Measurements from ENCODE around the gene RBCK1. TPM values are rescaled to one million over a fixed set of nuclear protein-coding genes. Genes with fewer than 3 reads are reported as not detected.
"Not testable (repeated sequence)": the region's sequence is repeated elsewhere in the genome, so short reads cannot be mapped to it uniquely, and the experiment has no call there.

Gene RBCK1
- polyA plus RNA-seq, 6 donors from 2014 or later = 82.4 to 105 (median 91.1) TPM

DNA sequence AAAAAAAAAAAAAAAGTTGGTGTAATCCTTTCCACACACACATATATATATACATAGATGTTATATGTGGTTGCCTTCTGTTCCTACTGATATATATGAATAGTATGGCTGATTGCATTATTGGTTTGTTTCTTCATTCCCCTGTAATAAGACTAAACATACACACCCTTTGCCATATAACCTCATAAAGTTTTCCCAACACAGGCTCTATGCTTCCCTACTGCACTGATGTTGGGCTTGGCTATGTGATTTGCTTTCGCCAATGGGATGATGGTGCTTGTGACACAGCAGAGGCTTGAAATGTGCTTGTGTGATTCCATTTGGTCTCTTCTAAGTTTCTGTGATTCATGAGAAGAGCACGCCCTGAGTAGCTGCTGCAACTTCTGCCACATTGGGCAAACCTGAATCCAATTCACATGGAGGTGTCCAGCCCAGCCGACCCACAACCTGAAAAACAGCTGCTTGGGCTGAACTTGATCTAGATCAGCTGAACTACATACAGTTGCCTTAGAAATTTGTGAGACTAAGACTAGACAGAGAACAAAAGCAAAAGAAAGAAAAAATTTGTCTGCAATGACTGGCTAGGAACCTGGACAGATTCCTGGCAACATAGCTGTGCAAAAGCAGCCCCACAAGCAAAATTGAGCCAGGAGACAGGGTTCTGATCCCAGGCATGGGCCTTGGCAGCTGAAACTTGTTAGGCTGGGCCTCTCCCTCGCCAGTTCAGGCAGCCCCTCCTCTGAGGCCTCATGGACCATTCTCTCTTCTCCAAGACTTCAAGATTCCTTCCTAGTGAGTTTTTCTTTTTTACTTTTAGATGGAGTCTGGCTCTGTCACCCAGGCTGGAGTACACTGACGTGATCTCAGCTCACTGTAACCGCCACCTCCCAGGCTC, 67.6 kb downstream of the RBCK1 start:
- Mint-ChIP-seq H3K36me3 (no peaks in the 10 kb centered on the region), H3K9me3 (peaks cover 0 to 3% (median 0%) of the 10 kb centered on the region in 7 donors), H3K27me3 (no peaks in the 10 kb centered on the region), H3K4me1 (peaks cover 13 to 20% (median 17%) of the 10 kb centered on the region in 3 donors), H3K4me3 (peak overlapping the region in 1 of 8 donors; percentile 36), H3K27ac (peak overlapping the region in 3 of 6 donors; percentile 2 to 82 (median 69))
- DNase-seq (no peak), ATAC-seq (ENCODE audit: low read depth in 2 of 2) (no peak)

DNA sequence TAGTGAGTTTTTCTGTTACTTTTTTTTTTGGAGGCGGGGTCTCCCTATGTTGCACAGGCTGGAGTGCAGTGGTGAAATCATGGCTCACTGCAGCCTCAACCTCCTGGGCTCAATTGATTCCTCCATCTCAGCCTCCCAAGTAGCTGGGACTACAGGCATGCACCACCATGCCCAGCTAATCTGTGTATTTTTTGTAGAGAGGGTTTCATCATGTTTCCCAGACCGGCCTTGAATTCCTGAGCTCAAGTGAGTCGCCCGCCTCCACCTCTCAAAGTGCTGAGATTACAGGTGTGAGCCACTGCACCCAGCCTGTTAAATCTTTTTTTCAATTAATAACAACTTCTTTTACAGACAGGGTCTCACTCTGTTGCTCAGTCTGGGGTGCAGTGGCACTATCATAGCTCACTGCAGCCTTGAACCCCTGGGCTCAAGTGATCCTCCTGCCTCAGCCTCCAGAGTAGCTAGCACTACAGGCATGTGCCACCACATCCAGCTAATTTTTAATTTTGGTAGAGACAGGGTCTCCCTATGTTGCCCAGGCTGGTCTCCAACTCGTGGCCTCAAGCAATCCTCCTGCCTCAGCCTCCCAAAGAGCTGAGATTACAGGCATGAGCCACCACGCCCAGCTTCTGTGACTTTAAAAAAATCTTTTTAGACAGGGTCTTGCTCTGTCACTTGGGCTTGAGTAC, 68.6 kb downstream of the RBCK1 start:
- not testable (repeated sequence) for H3K36me3 Mint-ChIP-seq; H3K9me3 Mint-ChIP-seq; ATAC-seq (ENCODE audit: low read depth in 2 of 2); H3K4me3 Mint-ChIP-seq; DNase-seq; H3K27ac Mint-ChIP-seq; H3K27me3 Mint-ChIP-seq
- H3K4me1 Mint-ChIP-seq = peaks cover 13 to 20% (median 17%) of the 10 kb centered on the region in 3 donors

DNA sequence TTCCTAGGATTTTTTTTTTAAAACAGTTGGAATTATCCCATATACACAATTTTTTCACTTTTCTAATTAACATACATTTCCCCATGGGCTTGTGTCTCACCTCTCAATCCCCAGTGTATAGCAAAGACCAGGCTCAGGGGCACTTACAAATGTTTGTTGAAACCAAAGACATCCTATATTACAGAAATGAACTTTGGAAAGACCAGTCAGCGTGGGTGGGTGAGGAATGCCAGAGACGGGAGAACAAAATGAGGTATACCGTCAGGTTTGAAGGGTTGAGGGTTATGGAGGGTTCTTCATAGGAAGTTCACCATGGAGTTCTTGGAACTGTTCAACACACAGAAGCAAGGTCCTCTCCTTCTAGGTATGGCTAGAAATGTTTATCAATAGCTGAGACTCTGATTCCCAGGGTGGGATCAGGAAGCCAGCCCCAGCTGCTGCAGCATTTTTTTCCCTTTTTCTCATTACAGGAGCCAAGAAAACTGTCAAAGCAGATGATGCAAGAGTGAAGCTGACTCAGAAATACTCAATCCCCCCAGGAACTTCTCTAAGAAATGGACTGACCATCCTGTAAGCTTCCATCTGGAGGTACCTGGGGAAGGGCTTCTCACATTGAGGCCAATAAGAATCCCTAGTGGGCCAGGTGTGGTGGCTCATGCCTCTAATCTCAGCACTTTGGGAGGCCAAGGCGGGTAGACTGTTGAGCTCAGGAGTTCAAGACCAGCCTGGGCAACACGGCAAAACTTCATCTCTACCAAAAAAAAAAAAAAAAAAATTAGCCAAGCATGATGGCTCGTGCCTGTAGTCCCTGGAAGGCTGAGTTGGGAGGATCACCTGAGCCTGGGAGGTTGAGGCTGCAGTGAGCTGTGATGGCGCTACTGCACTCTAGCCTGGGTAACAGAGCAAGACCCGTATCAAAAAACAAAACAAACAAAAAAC, 70.2 kb downstream of the RBCK1 start:
- ATAC-seq (ENCODE audit: low read depth in 2 of 2) (no peak), DNase-seq (no peak)
- H3K27me3 Mint-ChIP-seq = no peaks in the 10 kb centered on the region
- no peak overlapping the region for H3K4me3 Mint-ChIP-seq
- H3K36me3 Mint-ChIP-seq = peaks cover 6 to 8% of the 10 kb centered on the region in 2 donors
- H3K9me3 Mint-ChIP-seq = no peaks in the 10 kb centered on the region
- peaks cover 6 to 10% (median 10%) of the 10 kb centered on the region in 3 donors for H3K4me1 Mint-ChIP-seq
- H3K27ac Mint-ChIP-seq = peak overlapping the region in 5 of 6 donors; percentile 12 to 49 (median 38)

DNA sequence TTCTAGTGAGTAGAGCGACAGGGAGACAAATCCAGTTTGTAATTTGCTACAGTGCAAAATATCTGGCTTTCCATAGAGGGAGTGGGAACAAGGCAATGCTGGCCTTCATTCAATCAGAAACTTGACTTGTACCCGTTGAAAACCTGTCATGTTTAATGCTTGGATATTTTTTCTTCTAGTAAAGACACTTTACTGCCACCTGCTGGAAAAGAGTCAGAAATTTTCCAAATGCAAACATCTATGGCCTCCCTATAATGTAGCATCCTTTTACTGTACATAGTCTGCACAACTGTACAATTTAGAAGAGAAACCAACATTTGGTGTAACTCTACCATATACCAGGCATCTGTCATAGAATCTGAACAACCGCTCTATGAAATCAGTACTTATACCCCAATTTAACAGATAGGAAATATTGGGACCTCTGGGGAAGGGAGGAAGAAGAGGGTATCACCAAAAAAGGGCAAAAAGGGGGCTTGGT, 70.9 kb downstream of the RBCK1 start:
- peak overlapping the region in 2 of 6 donors; percentile 12 to 68 for H3K27ac Mint-ChIP-seq
- peak; percentile 58 for DNase-seq
- H3K4me1 Mint-ChIP-seq = peaks cover 5 to 7% (median 6%) of the 10 kb centered on the region in 3 donors
- peaks cover 8 to 13% of the 10 kb centered on the region in 2 donors for H3K36me3 Mint-ChIP-seq
- H3K4me3 Mint-ChIP-seq = no peak overlapping the region
- H3K9me3 Mint-ChIP-seq = no peaks in the 10 kb centered on the region
- ATAC-seq (ENCODE audit: low read depth in 2 of 2) = peak; percentile 66 to 80
- H3K27me3 Mint-ChIP-seq = no peaks in the 10 kb centered on the region

DNA sequence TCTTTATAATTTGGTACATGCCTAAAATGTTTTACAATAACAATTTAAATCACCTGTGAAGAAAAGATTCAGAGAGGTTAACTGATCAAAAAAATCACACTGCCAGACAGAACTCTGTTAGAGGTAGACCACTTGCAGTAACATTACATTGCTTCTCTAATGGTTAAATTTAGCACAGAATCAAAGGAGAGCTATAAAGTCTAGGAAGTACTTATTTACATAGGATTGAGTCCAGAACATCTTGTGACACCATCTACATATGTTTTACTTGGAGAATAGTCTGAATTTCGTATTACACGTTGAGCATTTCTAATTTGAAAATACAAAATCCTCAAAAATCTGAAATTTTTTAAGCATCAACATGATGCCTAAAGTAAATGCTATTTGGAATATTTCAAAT, 71.4 kb downstream of the RBCK1 start:
- no peak overlapping the region for H3K27ac Mint-ChIP-seq
- peaks cover 8 to 17% of the 10 kb centered on the region in 2 donors for H3K36me3 Mint-ChIP-seq
- H3K4me1 Mint-ChIP-seq = peaks cover 5 to 7% (median 6%) of the 10 kb centered on the region in 3 donors
- ATAC-seq (ENCODE audit: low read depth in 2 of 2) = no peak
- DNase-seq = no peak
- H3K4me3 Mint-ChIP-seq = no peak overlapping the region
- H3K27me3 Mint-ChIP-seq = no peaks in the 10 kb centered on the region
- H3K9me3 Mint-ChIP-seq = no peaks in the 10 kb centered on the region

DNA sequence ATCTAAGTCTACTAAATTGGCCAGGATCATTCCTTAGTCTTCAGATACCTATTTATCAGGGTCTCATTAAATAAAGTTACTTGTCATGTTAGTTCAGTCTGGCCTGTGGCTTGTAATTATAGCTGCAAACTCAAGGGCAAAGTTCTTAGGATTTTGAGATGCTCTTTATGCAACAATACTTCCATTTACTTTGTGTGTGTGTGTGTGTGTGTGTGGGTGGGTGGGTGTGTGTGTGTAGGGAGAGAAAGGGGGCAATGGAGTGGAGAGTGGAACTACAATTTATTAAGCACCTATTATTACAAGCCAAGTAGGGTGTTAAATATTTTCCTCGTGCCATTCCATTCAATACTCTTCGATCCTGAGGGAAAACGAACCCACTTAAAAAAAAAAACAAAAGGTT, 71.9 kb downstream of the RBCK1 start:
- no peaks in the 10 kb centered on the region for H3K9me3 Mint-ChIP-seq
- peaks cover 5 to 7% (median 6%) of the 10 kb centered on the region in 3 donors for H3K4me1 Mint-ChIP-seq
- H3K27ac Mint-ChIP-seq = peak overlapping the region in 1 of 6 donors; percentile 41
- H3K36me3 Mint-ChIP-seq = peaks cover 8 to 17% of the 10 kb centered on the region in 2 donors
- no peak for DNase-seq
- no peak for ATAC-seq (ENCODE audit: low read depth in 2 of 2)
- H3K27me3 Mint-ChIP-seq = no peaks in the 10 kb centered on the region
- H3K4me3 Mint-ChIP-seq = no peak overlapping the region

DNA sequence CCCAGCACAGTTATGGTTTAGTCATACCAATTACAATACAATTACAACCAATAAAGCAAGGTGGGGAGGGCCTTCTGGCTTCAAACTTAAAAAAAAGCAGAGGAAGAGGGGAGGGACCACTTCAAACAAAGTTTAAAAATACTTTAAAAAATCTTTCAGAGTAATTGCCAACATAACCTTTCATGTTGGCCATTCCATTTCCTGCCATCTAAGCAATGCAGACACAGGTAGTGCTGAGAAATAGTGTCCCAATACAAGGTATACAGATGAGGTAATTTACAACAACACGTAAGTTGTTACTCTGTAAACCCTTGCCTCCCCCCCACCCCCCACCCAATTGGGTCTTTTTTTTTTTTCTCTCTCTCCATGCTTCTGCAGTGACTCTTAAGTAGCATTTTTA, 73.1 kb downstream of the RBCK1 start:
- ATAC-seq (ENCODE audit: low read depth in 2 of 2) (no peak), DNase-seq (no peak)
- Mint-ChIP-seq H3K9me3 (no peaks in the 10 kb centered on the region), H3K27ac (peak overlapping the region in 1 of 6 donors; percentile 3), H3K4me1 (peaks cover 3 to 7% (median 5%) of the 10 kb centered on the region in 3 donors), H3K36me3 (peaks cover 8 to 17% of the 10 kb centered on the region in 2 donors), H3K4me3 (no peak overlapping the region), H3K27me3 (no peaks in the 10 kb centered on the region)

Other genes with a start within 250 kb of the RBCK1 start
- not detected for gene DEFB128, start 218.6 kb upstream of the RBCK1 start, polyA plus RNA-seq (ENCODE audit: low read depth in 6 of 6)
- not detected for gene DEFB129, start 181.0 kb upstream of the RBCK1 start, polyA plus RNA-seq (ENCODE audit: low read depth in 6 of 6)
- gene DEFB132, start 150.6 kb upstream of the RBCK1 start, polyA plus RNA-seq (ENCODE audit: low read depth in 6 of 6) = not detected
- 1 to 10 TPM in 2 of 6 donors, under 1 TPM in 4; 0.18 to 1.4 (median 0.37) TPM for gene C20orf96, start 117.5 kb upstream of the RBCK1 start, polyA plus RNA-seq (ENCODE audit: low read depth in 6 of 6)
- 10 to 100 TPM in 5 of 6 donors, 1 to 10 TPM in 1; 9.7 to 19.0 (median 10.9) TPM for gene ZCCHC3, start 110.7 kb upstream of the RBCK1 start, polyA plus RNA-seq (ENCODE audit: low read depth in 6 of 6)
- gene SOX12, start 82.7 kb upstream of the RBCK1 start, polyA plus RNA-seq (ENCODE audit: low read depth in 6 of 6) = 1 to 10 TPM in 2 of 6 donors, under 1 TPM in 4; 0.15 to 1.7 (median 0.95) TPM
- 1 to 10 TPM; 4.7 to 9.8 (median 8.2) TPM for gene NRSN2, start 61.2 kb upstream of the RBCK1 start, polyA plus RNA-seq (ENCODE audit: low read depth in 6 of 6)
- gene TRIB3, start 27.5 kb upstream of the RBCK1 start, polyA plus RNA-seq (ENCODE audit: low read depth in 6 of 6) = 10 to 100 TPM in 5 of 6 donors, 1 to 10 TPM in 1; 7.3 to 23.3 (median 16.3) TPM
- 10 to 100 TPM; 16.0 to 24.6 (median 18.6) TPM for gene TBC1D20, start 54.2 kb downstream of the RBCK1 start, polyA plus RNA-seq (ENCODE audit: low read depth in 6 of 6)
- 10 to 100 TPM; 47.4 to 78.4 (median 63.2) TPM for gene CSNK2A1, start 135.5 kb downstream of the RBCK1 start, polyA plus RNA-seq (ENCODE audit: low read depth in 6 of 6)
- not detected for gene TCF15, start 202.0 kb downstream of the RBCK1 start, polyA plus RNA-seq (ENCODE audit: low read depth in 6 of 6)
- under 1 TPM in 5 of 6 donors, not detected in 1; 0.14 to 0.82 (median 0.68) TPM for gene SRXN1, start 244.9 kb downstream of the RBCK1 start, polyA plus RNA-seq (ENCODE audit: low read depth in 6 of 6)

Measured in naive B cell (primary cell).